ENCODE results near the gene ZFP69B.

DNA sequence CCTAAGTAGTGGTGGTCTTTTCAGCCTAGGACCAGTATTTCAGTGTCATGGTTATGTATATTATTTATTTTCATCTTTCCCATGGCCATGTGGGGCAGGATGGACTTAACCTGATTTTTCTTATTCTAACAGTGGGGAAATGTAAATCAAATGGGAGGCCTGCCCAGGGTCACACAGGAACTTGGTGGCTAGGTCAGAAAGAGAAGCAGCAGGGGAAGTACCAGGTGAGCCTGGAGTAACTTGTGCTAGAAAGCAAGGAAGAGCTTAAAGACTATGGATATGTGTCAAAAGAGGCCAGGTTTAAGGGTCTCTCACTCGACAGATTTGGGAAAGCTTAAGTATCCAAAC lies 936 bp downstream of the ZFP69B start:
- TF ChIP-seq, protein P1, sequence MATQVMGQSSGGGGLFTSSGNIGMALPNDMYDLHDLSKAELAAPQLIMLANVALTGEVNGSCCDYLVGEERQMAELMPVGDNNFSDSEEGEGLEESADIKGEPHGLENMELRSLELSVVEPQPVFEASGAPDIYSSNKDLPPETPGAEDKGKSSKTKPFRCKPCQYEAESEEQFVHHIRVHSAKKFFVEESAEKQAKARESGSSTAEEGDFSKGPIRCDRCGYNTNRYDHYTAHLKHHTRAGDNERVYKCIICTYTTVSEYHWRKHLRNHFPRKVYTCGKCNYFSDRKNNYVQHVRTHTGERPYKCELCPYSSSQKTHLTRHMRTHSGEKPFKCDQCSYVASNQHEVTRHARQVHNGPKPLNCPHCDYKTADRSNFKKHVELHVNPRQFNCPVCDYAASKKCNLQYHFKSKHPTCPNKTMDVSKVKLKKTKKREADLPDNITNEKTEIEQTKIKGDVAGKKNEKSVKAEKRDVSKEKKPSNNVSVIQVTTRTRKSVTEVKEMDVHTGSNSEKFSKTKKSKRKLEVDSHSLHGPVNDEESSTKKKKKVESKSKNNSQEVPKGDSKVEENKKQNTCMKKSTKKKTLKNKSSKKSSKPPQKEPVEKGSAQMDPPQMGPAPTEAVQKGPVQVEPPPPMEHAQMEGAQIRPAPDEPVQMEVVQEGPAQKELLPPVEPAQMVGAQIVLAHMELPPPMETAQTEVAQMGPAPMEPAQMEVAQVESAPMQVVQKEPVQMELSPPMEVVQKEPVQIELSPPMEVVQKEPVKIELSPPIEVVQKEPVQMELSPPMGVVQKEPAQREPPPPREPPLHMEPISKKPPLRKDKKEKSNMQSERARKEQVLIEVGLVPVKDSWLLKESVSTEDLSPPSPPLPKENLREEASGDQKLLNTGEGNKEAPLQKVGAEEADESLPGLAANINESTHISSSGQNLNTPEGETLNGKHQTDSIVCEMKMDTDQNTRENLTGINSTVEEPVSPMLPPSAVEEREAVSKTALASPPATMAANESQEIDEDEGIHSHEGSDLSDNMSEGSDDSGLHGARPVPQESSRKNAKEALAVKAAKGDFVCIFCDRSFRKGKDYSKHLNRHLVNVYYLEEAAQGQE (IDR thresholded peaks at IDR 0.05; ENCODE audit: unreplicated experiment) = no peak
- no peak for TF ChIP-seq STAT1 (IDR thresholded peaks at IDR 0.05; ENCODE audit: unreplicated experiment)
- TF ChIP-seq, protein P2, sequence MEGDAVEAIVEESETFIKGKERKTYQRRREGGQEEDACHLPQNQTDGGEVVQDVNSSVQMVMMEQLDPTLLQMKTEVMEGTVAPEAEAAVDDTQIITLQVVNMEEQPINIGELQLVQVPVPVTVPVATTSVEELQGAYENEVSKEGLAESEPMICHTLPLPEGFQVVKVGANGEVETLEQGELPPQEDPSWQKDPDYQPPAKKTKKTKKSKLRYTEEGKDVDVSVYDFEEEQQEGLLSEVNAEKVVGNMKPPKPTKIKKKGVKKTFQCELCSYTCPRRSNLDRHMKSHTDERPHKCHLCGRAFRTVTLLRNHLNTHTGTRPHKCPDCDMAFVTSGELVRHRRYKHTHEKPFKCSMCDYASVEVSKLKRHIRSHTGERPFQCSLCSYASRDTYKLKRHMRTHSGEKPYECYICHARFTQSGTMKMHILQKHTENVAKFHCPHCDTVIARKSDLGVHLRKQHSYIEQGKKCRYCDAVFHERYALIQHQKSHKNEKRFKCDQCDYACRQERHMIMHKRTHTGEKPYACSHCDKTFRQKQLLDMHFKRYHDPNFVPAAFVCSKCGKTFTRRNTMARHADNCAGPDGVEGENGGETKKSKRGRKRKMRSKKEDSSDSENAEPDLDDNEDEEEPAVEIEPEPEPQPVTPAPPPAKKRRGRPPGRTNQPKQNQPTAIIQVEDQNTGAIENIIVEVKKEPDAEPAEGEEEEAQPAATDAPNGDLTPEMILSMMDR (conservative IDR thresholded peaks at IDR 0.05; ENCODE audit: low read depth in 2 of 2) = no peak
- TF ChIP-seq CREB1 (CRISPR knock-in tag; IDR thresholded peaks at IDR 0.05; ENCODE audit: low read depth) = no peak
- TF ChIP-seq POLR2AphosphoS5 (IDR thresholded peaks at IDR 0.05; ENCODE audit: low read depth) = no peak
- no peak for TF ChIP-seq ZNF331 (CRISPR knock-in tag; IDR thresholded peaks at IDR 0.05; ENCODE audit: low read depth)
- TF ChIP-seq ZNF114 (CRISPR knock-in tag; IDR thresholded peaks at IDR 0.05) = no peak
- TF ChIP-seq EZH2 (IDR thresholded peaks at IDR 0.05; ENCODE audit: low read depth, unreplicated experiment) = no peak
- no peak for TF ChIP-seq JUNB (IDR thresholded peaks at IDR 0.05; ENCODE audit: unreplicated experiment)
- no peak for TF ChIP-seq EZH2phosphoT487 (IDR thresholded peaks at IDR 0.05; ENCODE audit: unreplicated experiment)
- no peak for TF ChIP-seq NANOG (IDR thresholded peaks at IDR 0.05; ENCODE audit: borderline replicate concordance)
- TF ChIP-seq, protein P3, sequence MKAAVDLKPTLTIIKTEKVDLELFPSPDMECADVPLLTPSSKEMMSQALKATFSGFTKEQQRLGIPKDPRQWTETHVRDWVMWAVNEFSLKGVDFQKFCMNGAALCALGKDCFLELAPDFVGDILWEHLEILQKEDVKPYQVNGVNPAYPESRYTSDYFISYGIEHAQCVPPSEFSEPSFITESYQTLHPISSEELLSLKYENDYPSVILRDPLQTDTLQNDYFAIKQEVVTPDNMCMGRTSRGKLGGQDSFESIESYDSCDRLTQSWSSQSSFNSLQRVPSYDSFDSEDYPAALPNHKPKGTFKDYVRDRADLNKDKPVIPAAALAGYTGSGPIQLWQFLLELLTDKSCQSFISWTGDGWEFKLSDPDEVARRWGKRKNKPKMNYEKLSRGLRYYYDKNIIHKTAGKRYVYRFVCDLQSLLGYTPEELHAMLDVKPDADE (IDR thresholded peaks at IDR 0.05) = no peak

Measured in GM23338 (cell line).